ENCODE measurements around the gene GPRC5C. TPM values are rescaled to one million over a fixed set of nuclear protein-coding genes. Genes with fewer than 3 reads are reported as not detected.
A peak's percentile ranks its signal among the peaks of the same experiment; 100 is the strongest.

GPRC5C gene
- total and polyA plus RNA-seq, 9 of the 15 experiments (the other 6 are each of a cell fraction or from before 2014, with no cell fraction given): 0.28 to 9.0 (median 4.1) TPM

DNA sequence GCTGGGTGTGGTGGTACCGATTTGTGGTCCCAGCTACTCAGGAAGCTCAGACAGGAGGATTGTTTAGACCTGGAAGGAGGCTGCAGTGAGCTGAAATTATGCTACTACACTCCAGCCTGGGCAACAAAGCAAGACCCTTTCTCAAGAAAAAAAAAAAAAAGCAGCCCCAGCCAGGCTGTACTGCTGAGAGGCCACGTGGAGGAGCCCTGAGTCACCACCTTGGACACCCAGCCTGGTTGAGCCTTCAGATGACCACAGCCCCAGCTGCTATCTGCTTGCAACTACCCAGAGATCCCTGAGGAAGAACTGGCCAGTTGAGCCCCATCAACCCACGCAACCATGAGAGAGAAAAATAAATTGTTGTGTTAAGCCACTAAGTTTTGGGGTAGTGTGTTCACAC is 23.6 kb upstream of the GPRC5C start (continued):
- TF ChIP-seq ZC3H8 (IDR thresholded peaks at IDR 0.05): no peak
- TF ChIP-seq EHMT2 (IDR thresholded peaks at IDR 0.05): no peak
- TF ChIP-seq HDAC2 (IDR thresholded peaks at IDR 0.05): no peak
- TF ChIP-seq, protein P1, sequence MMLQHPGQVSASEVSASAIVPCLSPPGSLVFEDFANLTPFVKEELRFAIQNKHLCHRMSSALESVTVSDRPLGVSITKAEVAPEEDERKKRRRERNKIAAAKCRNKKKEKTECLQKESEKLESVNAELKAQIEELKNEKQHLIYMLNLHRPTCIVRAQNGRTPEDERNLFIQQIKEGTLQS (IDR thresholded peaks at IDR 0.05): no peak
- TF ChIP-seq, protein P1 (CRISPR knock-in tag; conservative IDR thresholded peaks at IDR 0.05): no peak
- no peak for TF ChIP-seq ELF2 (CRISPR knock-in tag; IDR thresholded peaks at IDR 0.05)
- TF ChIP-seq, protein P2, sequence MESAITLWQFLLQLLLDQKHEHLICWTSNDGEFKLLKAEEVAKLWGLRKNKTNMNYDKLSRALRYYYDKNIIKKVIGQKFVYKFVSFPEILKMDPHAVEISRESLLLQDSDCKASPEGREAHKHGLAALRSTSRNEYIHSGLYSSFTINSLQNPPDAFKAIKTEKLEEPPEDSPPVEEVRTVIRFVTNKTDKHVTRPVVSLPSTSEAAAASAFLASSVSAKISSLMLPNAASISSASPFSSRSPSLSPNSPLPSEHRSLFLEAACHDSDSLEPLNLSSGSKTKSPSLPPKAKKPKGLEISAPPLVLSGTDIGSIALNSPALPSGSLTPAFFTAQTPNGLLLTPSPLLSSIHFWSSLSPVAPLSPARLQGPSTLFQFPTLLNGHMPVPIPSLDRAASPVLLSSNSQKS (CRISPR knock-in tag; IDR thresholded peaks at IDR 0.05): no peak

DNA sequence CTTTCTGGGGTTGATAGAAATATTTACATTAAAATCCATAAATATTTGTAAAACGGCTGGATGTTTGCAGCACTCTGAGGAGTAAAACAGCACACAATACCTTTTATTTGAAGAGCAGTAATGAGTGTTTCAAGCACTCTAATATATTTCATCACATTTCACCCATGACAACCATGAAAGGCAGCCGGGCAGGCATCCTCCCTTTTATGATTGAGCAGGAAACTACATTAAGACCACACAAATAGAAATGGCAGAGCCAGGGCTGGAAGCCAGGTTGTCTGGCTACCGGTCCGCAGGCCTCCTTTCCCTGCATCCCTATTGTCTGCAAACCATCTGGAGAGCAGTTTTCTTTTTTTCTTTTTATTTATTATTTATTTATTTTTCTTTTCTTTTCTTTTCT is 23.1 kb upstream of the GPRC5C start:
- no peak for FAIRE-seq
- no TSS peak for BruUV-seq (replicated peaks)
- no peak overlapping the region for H3K9ac ChIP-seq (ENCODE audit: insufficient read depth in 1 of 2, low read depth in 2 of 2, low read length in 2 of 2)
- CTCF ChIA-PET (ENCODE audit: low intra/inter-chr PET ratio): interaction anchor here (0.6 to 1.7 kb wide), 3 partner anchors 49 to 707 kb away, joined by 3 to 12 read pairs (median 5); no protein-coding TSS in a partner anchor
- TF ChIP-seq FOXA3 (CRISPR knock-in tag; conservative IDR thresholded peaks at IDR 0.05 in 1 of 2, IDR thresholded peaks at IDR 0.05 in 1 of 2) (no peak), CEBPG (CRISPR knock-in tag; IDR thresholded peaks at IDR 0.05) (no peak), CEBPG (tag; conservative IDR thresholded peaks at IDR 0.05 in 1 of 2, IDR thresholded peaks at IDR 0.05 in 1 of 2) (0 out of 4 replicates have a peak, but pooled peaks of 1 of the 2 experiments have one; percentile 38), RBM14 (IDR thresholded peaks at IDR 0.05; ENCODE audit: borderline replicate concordance, insufficient read depth, low read depth, low read length) (no peak)
- no peak overlapping the region for H3K4me3 ChIP-seq
- POLR2A ChIA-PET: no interaction called here
- H3K9me3 ChIP-seq (replicated peaks; ENCODE audit: control insufficient read depth, insufficient read depth, low read depth, low read length): no peaks in the 10 kb centered on the region
- WGBS (ENCODE audit: insufficient coverage, low coverage, missing lambda C conversion rate): 11% methylated on average over 4 of the region's 4 CpGs
- H2AFZ ChIP-seq (ENCODE audit: low read depth, low read length): no peak overlapping the region
- no peak overlapping the region for H3K4me2 ChIP-seq (ENCODE audit: insufficient read depth, low read length)
- no peak overlapping the region for H3K27ac ChIP-seq (ENCODE audit: extremely low read depth, low read depth, low read length)
- no peaks in the 10 kb centered on the region for H4K20me1 ChIP-seq (replicated peaks; ENCODE audit: control insufficient read depth, insufficient read depth, low read length)
- no peaks in the 10 kb centered on the region for H3K36me3 ChIP-seq (ENCODE audit: control insufficient read depth, insufficient read depth, low read length)
- peaks cover 12 to 39% of the 10 kb centered on the region in 2 experiments for H3K27me3 ChIP-seq (ENCODE audit: control insufficient read depth in 2 of 2, insufficient read depth in 2 of 2, low read length in 2 of 2)
- no peaks in the 10 kb centered on the region for H3K79me2 ChIP-seq (ENCODE audit: control insufficient read depth, insufficient read depth, low read length)
- intact Hi-C loops (cut with micrococcal nuclease): loop anchor here (1.0 kb wide), 1 partner anchor 48 kb away; no protein-coding TSS in a partner anchor
- H3K4me1 ChIP-seq (replicated peaks in 1 of 2; ENCODE audit: control insufficient read depth in 2 of 2, insufficient read depth in 2 of 2, low read length in 2 of 2): no peaks in the 10 kb centered on the region
- no peak for ATAC-seq
- in situ Hi-C loops (cut with MboI): no loop called here
- no peaks in the 10 kb centered on the region for H3K9me1 ChIP-seq (ENCODE audit: control insufficient read depth, insufficient read depth, low read length)
- no peak for DNase-seq (ENCODE audit: extremely low read depth in 1 of 4, low spot score in 3 of 4)
